Activated naive CD4-positive, alpha-beta T cell treated with anti-CD3 and anti-CD28 coated beads for 36 hours (primary cell): ENCODE measurements around the gene DENND1A. TPM values are rescaled to one million over a fixed set of nuclear protein-coding genes. Genes with fewer than 3 reads are reported as not detected.

Experiments used
- CTCF ChIA-PET: fragments of 350-600 bp; sonication (Branson Sonifier 250); formaldehyde crosslinking; loops from one replicate; lab custom pipeline; 2021; ENCODE audit warnings: antibody characterized with exemption; lab: Charles Lee
- DNase-seq: peaks from one replicate; pipeline ENCODE4 v3.0.0-alpha.2; 2020
- H3K27ac Mint-ChIP-seq: one replicate; pipeline ENCODE4 v1.8.0; 2021; ENCODE audit warnings: mild to moderate bottlenecking, mixed read lengths
- H3K27me3 Mint-ChIP-seq: one replicate; pipeline ENCODE4 v1.8.0; 2021; ENCODE audit warnings: low read depth, mixed read lengths
- H3K36me3 Mint-ChIP-seq: one replicate; pipeline ENCODE4 v1.8.0; 2021; ENCODE audit warnings: low read depth, mixed read lengths
- H3K4me1 Mint-ChIP-seq: one replicate; pipeline ENCODE4 v1.8.0; 2021; ENCODE audit warnings: low read depth, mixed read lengths
- H3K4me3 Mint-ChIP-seq: one replicate; pipeline ENCODE4 v1.8.0; 2021; ENCODE audit warnings: mild to moderate bottlenecking, moderate library complexity, mixed read lengths
- H3K9me3 Mint-ChIP-seq: one replicate; pipeline ENCODE4 v1.8.0; 2021; ENCODE audit warnings: mixed read lengths
- intact Hi-C: fragments of 100-400 bp; cut with micrococcal nuclease; formaldehyde crosslinking; loops from one replicate; pipeline ENCODE4 v1.15.1; 2023
- total RNA-seq, 2 experiments: library from RNA; stranded (reverse); gene quantifications; one replicate each; pipeline ENCODE4 v1.2.3, GENCODE V29; 2021

Gene DENND1A
- total RNA-seq, 2 experiments from 2014 or later, result 28.4 to 29.6 TPM

DNA sequence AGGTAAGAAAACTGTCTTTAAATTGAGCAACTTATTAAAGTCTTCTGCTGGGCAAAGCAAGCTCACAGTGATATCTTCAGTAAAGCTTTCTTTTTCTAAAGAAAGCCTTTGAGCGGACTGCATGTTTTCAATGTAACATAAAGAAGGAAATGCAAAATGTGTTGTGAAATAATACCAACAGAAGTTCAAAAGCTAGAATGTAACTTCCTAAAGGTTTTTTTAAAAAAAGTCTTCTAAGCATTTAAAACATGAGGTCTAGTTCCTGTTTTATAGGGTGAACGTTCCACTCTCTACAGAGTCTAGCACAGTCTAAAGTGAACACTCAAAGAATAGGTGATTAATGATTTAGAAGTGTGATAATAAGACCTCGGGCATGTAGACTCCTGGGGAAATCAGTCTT, 62.9 kb downstream of the DENND1A start:
- peaks cover 14% of the 10 kb centered on the region for H3K36me3 Mint-ChIP-seq
- CTCF ChIA-PET, result interaction anchor here (0.6 kb wide), 1 partner anchor 78 kb away, joined by 3 read pairs; no protein-coding TSS in a partner anchor
- no peak overlapping the region for H3K4me3 Mint-ChIP-seq
- DNase-seq, result no peak
- intact Hi-C loops, result loop anchor here (2.0 to 5.0 kb wide), 2 partner anchors 62 to 130 kb away; no protein-coding TSS in a partner anchor
- H3K9me3 Mint-ChIP-seq, result no peaks in the 10 kb centered on the region
- peaks cover 34% of the 10 kb centered on the region for H3K4me1 Mint-ChIP-seq
- H3K27me3 Mint-ChIP-seq, result no peaks in the 10 kb centered on the region
- H3K27ac Mint-ChIP-seq, result peak overlapping the region; percentile 78

GRCh38 chr9:123866497-123866896, 63.4 kb downstream of the DENND1A start:
- H3K27ac Mint-ChIP-seq, result peak overlapping the region; percentile 24
- no peaks in the 10 kb centered on the region for H3K9me3 Mint-ChIP-seq
- peaks cover 14% of the 10 kb centered on the region for H3K36me3 Mint-ChIP-seq
- no peak for DNase-seq
- no peak overlapping the region for H3K4me3 Mint-ChIP-seq
- H3K4me1 Mint-ChIP-seq, result peaks cover 30% of the 10 kb centered on the region
- intact Hi-C loops, result loop anchor here (2.0 to 5.0 kb wide), 2 partner anchors 62 to 131 kb away; no protein-coding TSS in a partner anchor
- CTCF ChIA-PET, result interaction anchor here (0.6 kb wide), 1 partner anchor 78 kb away, joined by 3 read pairs; no protein-coding TSS in a partner anchor
- no peaks in the 10 kb centered on the region for H3K27me3 Mint-ChIP-seq

DNA sequence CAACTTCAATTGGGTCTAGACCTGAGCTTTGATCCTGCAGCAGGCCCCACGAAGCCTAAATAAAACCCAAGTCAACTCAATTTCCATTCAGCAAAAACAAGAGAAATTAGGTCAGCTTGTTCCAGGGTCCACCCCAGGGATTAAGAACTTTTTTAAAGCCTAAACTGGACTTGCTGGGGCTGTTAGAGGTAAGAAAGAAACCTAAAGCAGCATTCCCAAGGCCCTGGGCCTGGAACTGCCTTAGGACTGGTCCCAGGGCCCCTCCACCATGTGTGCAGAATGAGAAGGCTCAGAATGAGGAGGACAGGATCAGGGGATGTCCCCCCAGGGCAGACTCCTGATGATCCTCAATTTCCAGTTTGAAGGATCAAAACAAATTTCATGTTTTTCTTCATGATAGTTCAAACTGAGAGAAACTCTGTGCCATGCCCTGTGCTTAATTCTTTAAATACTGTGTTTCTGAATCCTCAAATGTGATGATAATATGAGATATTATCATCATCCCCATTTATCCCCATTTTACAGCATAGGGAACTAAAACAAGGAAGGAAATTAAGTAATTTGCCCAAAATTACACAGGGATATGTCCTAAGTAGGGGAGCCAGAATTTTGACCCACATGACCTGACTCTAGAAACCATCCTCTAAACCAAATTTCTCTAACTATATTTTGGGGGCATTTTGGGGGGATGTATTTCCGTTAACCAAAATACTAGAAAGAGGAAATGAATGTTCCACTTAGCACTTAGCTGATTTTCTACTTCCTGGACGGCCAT, 64.5 kb downstream of the DENND1A start:
- intact Hi-C loops, result loop anchor here (5.0 kb wide), 1 partner anchor 132 kb away; no protein-coding TSS in a partner anchor
- CTCF ChIA-PET, result interaction anchor here (0.6 kb wide), 2 partner anchors 76 to 81 kb away, joined by 3 to 4 read pairs; no protein-coding TSS in a partner anchor
- H3K4me1 Mint-ChIP-seq, result peaks cover 29% of the 10 kb centered on the region
- no peak for DNase-seq
- H3K27me3 Mint-ChIP-seq, result no peaks in the 10 kb centered on the region
- no peak overlapping the region for H3K4me3 Mint-ChIP-seq
- no peaks in the 10 kb centered on the region for H3K9me3 Mint-ChIP-seq
- H3K27ac Mint-ChIP-seq, result peak overlapping the region; percentile 24
- H3K36me3 Mint-ChIP-seq, result peaks cover 13% of the 10 kb centered on the region

DNA sequence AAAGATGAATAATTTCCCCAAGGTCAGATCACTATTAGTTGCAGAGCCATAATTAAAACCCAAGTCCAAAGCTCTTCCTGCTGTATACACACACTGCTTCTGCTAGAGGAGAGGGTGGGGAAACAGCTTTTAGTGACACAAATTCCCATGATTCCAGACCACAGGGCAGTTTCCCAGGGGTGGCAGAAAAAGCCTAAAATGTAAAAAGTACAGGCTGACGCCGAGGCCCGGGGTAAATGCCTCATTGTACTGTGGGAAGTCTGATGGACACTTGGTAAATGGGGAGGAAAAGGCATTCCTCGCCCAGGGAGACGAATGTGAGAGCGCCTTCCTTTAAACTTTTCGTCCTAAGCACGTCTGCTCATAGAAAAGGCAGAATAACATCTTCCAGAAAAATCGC, 65.7 kb downstream of the DENND1A start:
- no peak for DNase-seq
- CTCF ChIA-PET, result no interaction called here
- Mint-ChIP-seq H3K36me3 (peaks cover 7% of the 10 kb centered on the region), H3K4me3 (no peak overlapping the region), H3K27me3 (no peaks in the 10 kb centered on the region), H3K9me3 (no peaks in the 10 kb centered on the region), H3K4me1 (peaks cover 29% of the 10 kb centered on the region), H3K27ac (no peak overlapping the region)
- intact Hi-C loops, result no loop called here

DNA sequence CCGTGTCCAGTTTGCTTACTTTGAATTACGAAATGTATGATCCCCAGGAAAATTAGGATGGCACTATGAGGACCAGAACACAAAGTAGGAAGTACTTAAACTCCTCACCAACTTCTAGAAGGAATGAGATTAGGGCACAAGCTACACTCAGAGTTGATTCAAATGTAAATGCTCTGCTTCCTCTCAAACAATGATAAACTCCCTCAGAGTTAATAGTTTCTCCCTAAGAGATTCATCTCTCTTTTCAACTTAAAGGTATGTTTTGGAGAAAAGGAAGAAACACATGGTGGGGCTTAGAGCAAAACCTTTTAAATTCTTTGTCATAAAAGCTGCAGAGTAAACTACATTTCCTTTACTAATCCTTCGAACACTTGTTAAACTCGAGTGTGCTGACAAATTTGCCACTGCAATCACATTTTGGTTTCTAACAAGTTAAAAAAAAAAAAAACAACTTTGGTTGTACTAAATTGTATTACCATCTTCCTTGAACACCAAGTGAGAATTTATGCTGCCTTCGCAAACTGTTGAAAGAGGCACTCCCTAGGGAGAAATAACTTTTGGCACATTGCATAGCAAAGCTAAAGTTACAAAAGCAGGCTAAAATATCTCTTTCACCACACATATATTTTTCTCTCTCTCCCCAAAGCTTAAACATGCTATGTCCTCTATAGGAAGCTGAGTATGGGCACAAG, 66.6 kb downstream of the DENND1A start:
- no peaks in the 10 kb centered on the region for H3K9me3 Mint-ChIP-seq
- DNase-seq, result no peak
- intact Hi-C loops, result no loop called here
- no peak overlapping the region for H3K27ac Mint-ChIP-seq
- H3K36me3 Mint-ChIP-seq, result peaks cover 11% of the 10 kb centered on the region
- peaks cover 23% of the 10 kb centered on the region for H3K4me1 Mint-ChIP-seq
- CTCF ChIA-PET, result no interaction called here
- H3K4me3 Mint-ChIP-seq, result no peak overlapping the region
- H3K27me3 Mint-ChIP-seq, result no peaks in the 10 kb centered on the region

GRCh38 chr9:123861756-123862120, 68.2 kb downstream of the DENND1A start:
- H3K27ac Mint-ChIP-seq, result no peak overlapping the region
- no peak for DNase-seq
- no peaks in the 10 kb centered on the region for H3K27me3 Mint-ChIP-seq
- peaks cover 7% of the 10 kb centered on the region for H3K36me3 Mint-ChIP-seq
- intact Hi-C loops, result no loop called here
- CTCF ChIA-PET, result no interaction called here
- peaks cover 8% of the 10 kb centered on the region for H3K4me1 Mint-ChIP-seq
- no peak overlapping the region for H3K4me3 Mint-ChIP-seq
- no peaks in the 10 kb centered on the region for H3K9me3 Mint-ChIP-seq

DNA sequence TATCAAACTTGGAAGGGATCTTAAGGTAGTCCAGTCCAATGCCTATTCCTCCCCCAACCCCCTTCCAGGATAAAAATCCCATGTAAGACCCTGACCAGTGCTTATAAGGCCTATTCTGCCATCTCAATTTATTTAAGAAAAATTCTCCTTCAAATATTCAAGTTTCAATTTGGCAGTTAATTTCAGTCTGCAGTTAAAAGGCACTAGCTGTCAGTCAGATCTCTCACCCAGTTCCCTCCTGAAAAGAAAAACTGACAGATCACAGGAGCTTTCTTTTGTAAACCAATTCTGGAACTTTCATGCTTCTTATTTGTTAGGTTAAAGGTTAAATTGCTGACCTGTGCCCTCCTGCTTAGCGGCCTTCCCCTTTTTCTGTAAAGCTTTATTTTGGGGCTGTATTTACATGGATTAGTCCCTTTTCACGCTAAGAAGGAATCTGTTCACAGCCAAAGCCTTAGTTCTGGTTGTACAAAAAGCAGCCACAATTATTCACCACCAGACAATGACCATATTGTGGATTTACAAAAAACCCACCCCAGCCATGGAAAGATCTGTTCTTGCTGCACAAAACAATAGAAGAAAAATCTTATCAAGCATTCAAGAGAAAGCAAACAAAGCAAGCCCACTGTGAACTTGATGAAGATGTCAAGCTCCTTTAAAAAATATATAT, 68.7 kb downstream of the DENND1A start:
- CTCF ChIA-PET, result no interaction called here
- DNase-seq, result no peak
- Mint-ChIP-seq H3K27me3 (no peaks in the 10 kb centered on the region), H3K36me3 (peaks cover 7% of the 10 kb centered on the region), H3K4me1 (peaks cover 4% of the 10 kb centered on the region), H3K9me3 (no peaks in the 10 kb centered on the region), H3K27ac (no peak overlapping the region), H3K4me3 (no peak overlapping the region)
- intact Hi-C loops, result no loop called here

- H3K4me1 Mint-ChIP-seq, result no peaks in the 10 kb centered on the region
- CTCF ChIA-PET, result no interaction called here
- DNase-seq, result no peak
- H3K36me3 Mint-ChIP-seq, result peaks cover 7% of the 10 kb centered on the region
- H3K27me3 Mint-ChIP-seq, result no peaks in the 10 kb centered on the region
- intact Hi-C loops, result no loop called here
- no peak overlapping the region for H3K27ac Mint-ChIP-seq
- no peaks in the 10 kb centered on the region for H3K9me3 Mint-ChIP-seq
- no peak overlapping the region for H3K4me3 Mint-ChIP-seq
These were observed 69.3 kb downstream of the DENND1A start for GRCh38 chr9:123860603-123861002.

DNA sequence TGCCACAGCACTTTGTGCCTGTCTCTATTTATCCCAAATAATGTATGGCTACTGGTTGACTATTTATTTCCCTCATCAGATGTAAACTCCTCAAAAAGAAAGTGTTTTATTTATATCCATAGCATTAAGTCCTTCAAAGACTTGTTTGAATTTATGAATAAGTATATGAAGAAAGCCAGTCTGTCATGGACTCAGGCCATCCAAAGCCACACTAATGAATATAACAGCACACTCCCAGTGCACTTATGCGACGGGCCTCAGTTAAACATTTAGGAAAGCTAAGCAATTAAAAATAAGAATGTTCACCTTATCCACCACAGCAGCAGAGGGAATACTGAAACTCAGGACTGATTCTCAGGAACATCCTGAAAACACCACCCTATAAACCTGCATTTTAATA, 77.5 kb downstream of the DENND1A start:
- DNase-seq, result no peak
- H3K9me3 Mint-ChIP-seq, result peaks cover 7% of the 10 kb centered on the region
- H3K4me3 Mint-ChIP-seq, result no peak overlapping the region
- intact Hi-C loops, result no loop called here
- H3K27ac Mint-ChIP-seq, result no peak overlapping the region
- peaks cover 32% of the 10 kb centered on the region for H3K36me3 Mint-ChIP-seq
- no peaks in the 10 kb centered on the region for H3K27me3 Mint-ChIP-seq
- H3K4me1 Mint-ChIP-seq, result peaks cover 4% of the 10 kb centered on the region
- CTCF ChIA-PET, result interaction anchor here (0.8 kb wide), 1 partner anchor 190 kb away, joined by 4 read pairs; no protein-coding TSS in a partner anchor

GRCh38 chr9:123851851-123852250, 78.1 kb downstream of the DENND1A start:
- peaks cover 37% of the 10 kb centered on the region for H3K36me3 Mint-ChIP-seq
- H3K4me3 Mint-ChIP-seq, result no peak overlapping the region
- peaks cover 12% of the 10 kb centered on the region for H3K9me3 Mint-ChIP-seq
- DNase-seq, result no peak
- H3K27ac Mint-ChIP-seq, result no peak overlapping the region
- peaks cover 4% of the 10 kb centered on the region for H3K4me1 Mint-ChIP-seq
- CTCF ChIA-PET, result interaction anchor here (0.8 kb wide), 1 partner anchor 190 kb away, joined by 4 read pairs; no protein-coding TSS in a partner anchor
- no peaks in the 10 kb centered on the region for H3K27me3 Mint-ChIP-seq
- intact Hi-C loops, result no loop called here

GRCh38 chr9:123848447-123849085, 81.4 kb downstream of the DENND1A start:
- Mint-ChIP-seq H3K36me3 (peaks cover 44% of the 10 kb centered on the region), H3K4me1 (peaks cover 4% of the 10 kb centered on the region), H3K27me3 (no peaks in the 10 kb centered on the region), H3K4me3 (no peak overlapping the region), H3K27ac (no peak overlapping the region), H3K9me3 (peaks cover 21% of the 10 kb centered on the region)
- CTCF ChIA-PET, result interaction anchor here (0.8 kb wide), 1 partner anchor 596 kb away, joined by 3 read pairs; no protein-coding TSS in a partner anchor
- intact Hi-C loops, result no loop called here
- DNase-seq, result no peak

GRCh38 chr9:123846966-123847365, 83.0 kb downstream of the DENND1A start:
- intact Hi-C loops, result no loop called here
- Mint-ChIP-seq H3K9me3 (peaks cover 21% of the 10 kb centered on the region), H3K27ac (no peak overlapping the region), H3K27me3 (no peaks in the 10 kb centered on the region), H3K36me3 (peaks cover 56% of the 10 kb centered on the region), H3K4me1 (peaks cover 4% of the 10 kb centered on the region), H3K4me3 (no peak overlapping the region)
- CTCF ChIA-PET, result no interaction called here
- DNase-seq, result no peak
